Measurements from ENCODE around the gene ZNF814. TPM values are rescaled to one million over a fixed set of nuclear protein-coding genes. Genes with fewer than 3 reads are reported as not detected.
A peak's percentile ranks its signal among the peaks of the same experiment; 100 is the strongest.
"Not testable (repeated sequence)": the region's sequence is repeated elsewhere in the genome, so short reads cannot be mapped to it uniquely, and the experiment has no call there.

The ZNF814 gene
- total and polyA plus RNA-seq, 4 donors: 7.2 to 29.4 (median 11.7) TPM

DNA sequence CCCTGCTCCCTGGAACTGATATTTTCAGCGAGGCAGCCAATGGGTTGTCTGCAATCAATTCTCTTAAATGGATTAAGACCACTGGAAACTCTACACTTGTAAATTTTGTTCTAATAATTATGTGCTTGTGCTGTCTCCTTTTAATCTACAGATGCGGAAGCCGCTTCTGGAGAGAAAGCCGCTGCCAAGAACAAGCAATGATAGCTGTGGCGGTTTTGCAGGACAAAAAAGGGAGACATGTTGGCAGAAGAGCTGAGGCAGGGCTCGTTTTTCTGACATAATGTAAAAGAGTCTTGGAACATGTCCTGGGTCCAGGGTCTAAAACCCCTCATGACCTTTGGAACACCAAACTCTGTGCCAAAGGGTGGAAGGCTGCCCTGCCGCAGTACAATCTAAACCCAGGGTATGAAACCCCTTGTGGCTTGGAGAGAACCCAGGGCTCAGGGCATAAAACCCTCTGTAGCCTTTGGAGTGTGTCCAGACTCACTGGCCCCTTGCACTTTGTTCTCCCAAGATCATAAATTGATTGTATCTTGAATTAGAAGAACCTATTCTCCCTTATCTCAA, 14.9 kb upstream of the ZNF814 start:
- H3K9ac ChIP-seq (ENCODE audit: insufficient read depth in 1 of 2, low read length in 2 of 2): no peak overlapping the region
- peaks cover 0 to 16% (median 10%) of the 10 kb centered on the region in 4 donors for H3K36me3 ChIP-seq (ENCODE audit: control insufficient read depth in 4 of 4, insufficient read depth in 4 of 4, low read length in 4 of 4)
- no peak overlapping the region for H3K27ac ChIP-seq (ENCODE audit: low read depth in 1 of 2, low read length in 1 of 2)
- DNase-seq (no peak), ATAC-seq (ENCODE audit: insufficient read depth, low FRiP score) (no peak)
- H3K4me3 ChIP-seq: no peak overlapping the region
- TF ChIP-seq, protein P1, sequence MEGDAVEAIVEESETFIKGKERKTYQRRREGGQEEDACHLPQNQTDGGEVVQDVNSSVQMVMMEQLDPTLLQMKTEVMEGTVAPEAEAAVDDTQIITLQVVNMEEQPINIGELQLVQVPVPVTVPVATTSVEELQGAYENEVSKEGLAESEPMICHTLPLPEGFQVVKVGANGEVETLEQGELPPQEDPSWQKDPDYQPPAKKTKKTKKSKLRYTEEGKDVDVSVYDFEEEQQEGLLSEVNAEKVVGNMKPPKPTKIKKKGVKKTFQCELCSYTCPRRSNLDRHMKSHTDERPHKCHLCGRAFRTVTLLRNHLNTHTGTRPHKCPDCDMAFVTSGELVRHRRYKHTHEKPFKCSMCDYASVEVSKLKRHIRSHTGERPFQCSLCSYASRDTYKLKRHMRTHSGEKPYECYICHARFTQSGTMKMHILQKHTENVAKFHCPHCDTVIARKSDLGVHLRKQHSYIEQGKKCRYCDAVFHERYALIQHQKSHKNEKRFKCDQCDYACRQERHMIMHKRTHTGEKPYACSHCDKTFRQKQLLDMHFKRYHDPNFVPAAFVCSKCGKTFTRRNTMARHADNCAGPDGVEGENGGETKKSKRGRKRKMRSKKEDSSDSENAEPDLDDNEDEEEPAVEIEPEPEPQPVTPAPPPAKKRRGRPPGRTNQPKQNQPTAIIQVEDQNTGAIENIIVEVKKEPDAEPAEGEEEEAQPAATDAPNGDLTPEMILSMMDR (IDR thresholded peaks at IDR 0.05; ENCODE audit: control extremely low read depth, extremely low read depth): no peak
- peaks cover 0 to 13% (median 0%) of the 10 kb centered on the region in 4 donors for H3K9me3 ChIP-seq (ENCODE audit: control insufficient read depth in 4 of 4, insufficient read depth in 3 of 4, low read length in 3 of 4)
- WGBS, 2 donors: 70 to 81% methylated on average over 7 of the region's 7 CpGs
- no peaks in the 10 kb centered on the region for H3K27me3 ChIP-seq (ENCODE audit: control insufficient read depth in 3 of 3, insufficient read depth in 3 of 3, low read length in 2 of 3)
- H3K4me1 ChIP-seq (ENCODE audit: control insufficient read depth in 5 of 5, insufficient read depth in 5 of 5, low read length in 5 of 5): peaks cover 0 to 4% (median 0%) of the 10 kb centered on the region in 5 donors

DNA sequence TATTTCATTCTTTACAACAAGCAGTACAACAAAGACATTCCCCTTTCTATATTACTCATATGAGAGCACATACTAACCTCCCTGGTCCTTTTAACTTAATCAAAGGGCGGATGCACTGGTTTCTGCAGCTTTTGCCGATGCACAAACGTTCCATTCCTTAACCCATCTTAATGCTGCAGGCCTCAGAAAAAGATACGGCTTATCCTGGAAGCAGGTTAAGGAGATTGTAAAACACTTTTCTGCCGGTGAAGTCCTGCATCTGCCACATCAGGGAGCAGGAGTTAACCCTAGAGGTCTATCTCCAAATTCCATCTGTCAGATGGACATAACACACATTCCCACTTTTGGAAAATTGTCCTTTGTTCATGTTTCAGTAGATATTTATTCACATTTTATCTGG, 11.5 kb upstream of the ZNF814 start:
- Histone ChIP-seq H3K27me3 (ENCODE audit: control insufficient read depth in 3 of 3, insufficient read depth in 3 of 3, low read length in 2 of 3) (no peaks in the 10 kb centered on the region), H3K27ac (ENCODE audit: low read depth in 1 of 2, low read length in 1 of 2) (no peak overlapping the region), H3K9me3 (ENCODE audit: control insufficient read depth in 4 of 4, insufficient read depth in 3 of 4, low read length in 3 of 4) (peaks cover 0 to 11% (median 0%) of the 10 kb centered on the region in 4 donors), H3K36me3 (ENCODE audit: control insufficient read depth in 4 of 4, insufficient read depth in 4 of 4, low read length in 4 of 4) (peaks cover 0 to 4% (median 0%) of the 10 kb centered on the region in 4 donors), H3K9ac (ENCODE audit: insufficient read depth in 1 of 2, low read length in 2 of 2) (no peak overlapping the region), H3K4me3 (no peak overlapping the region), H3K4me1 (ENCODE audit: control insufficient read depth in 5 of 5, insufficient read depth in 5 of 5, low read length in 5 of 5) (peaks cover 0 to 4% (median 0%) of the 10 kb centered on the region in 5 donors)
- no peak for ATAC-seq (ENCODE audit: insufficient read depth, low FRiP score)
- no peak for DNase-seq
- 80 to 83% methylated on average over 5 of the region's 5 CpGs for WGBS, 2 donors
- TF ChIP-seq, protein P1 (IDR thresholded peaks at IDR 0.05; ENCODE audit: control extremely low read depth, extremely low read depth): no peak

DNA sequence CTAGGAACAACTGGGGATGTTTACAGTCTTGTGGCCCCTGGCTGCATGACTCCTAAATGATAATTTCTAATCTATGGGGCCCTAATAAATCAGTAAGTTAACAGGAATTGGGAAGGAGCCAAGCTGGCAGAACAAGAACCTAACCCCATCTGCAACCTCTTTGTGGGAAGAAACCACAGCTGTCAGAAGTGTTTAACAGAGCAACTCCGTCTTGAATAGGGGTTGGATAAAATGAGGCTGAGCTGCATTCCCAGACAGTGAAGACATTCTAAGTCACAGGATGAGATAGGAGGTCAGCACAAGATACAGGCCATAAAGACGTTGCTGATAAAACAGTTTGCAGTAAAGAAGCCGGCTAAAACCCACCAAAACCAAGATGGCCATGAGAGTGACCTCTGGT, 1.9 kb upstream of the ZNF814 start:
- not testable (repeated sequence) for H3K27ac ChIP-seq (ENCODE audit: low read depth in 1 of 2, low read length in 1 of 2); H3K9ac ChIP-seq (ENCODE audit: insufficient read depth in 1 of 2, low read length in 2 of 2); H3K4me1 ChIP-seq (ENCODE audit: control insufficient read depth in 5 of 5, insufficient read depth in 5 of 5, low read length in 5 of 5); H3K27me3 ChIP-seq (ENCODE audit: control insufficient read depth in 3 of 3, insufficient read depth in 3 of 3, low read length in 2 of 3); DNase-seq; H3K4me3 ChIP-seq; ATAC-seq (ENCODE audit: insufficient read depth, low FRiP score)
- peaks cover 0 to 25% (median 2%) of the 10 kb centered on the region in 4 donors for H3K9me3 ChIP-seq (ENCODE audit: control insufficient read depth in 4 of 4, insufficient read depth in 3 of 4, low read length in 3 of 4)
- H3K36me3 ChIP-seq (ENCODE audit: control insufficient read depth in 4 of 4, insufficient read depth in 4 of 4, low read length in 4 of 4): peaks cover 0 to 13% (median 2%) of the 10 kb centered on the region in 4 donors
- 68 to 84% methylated on average over 3 of the region's 3 CpGs for WGBS, 2 donors

DNA sequence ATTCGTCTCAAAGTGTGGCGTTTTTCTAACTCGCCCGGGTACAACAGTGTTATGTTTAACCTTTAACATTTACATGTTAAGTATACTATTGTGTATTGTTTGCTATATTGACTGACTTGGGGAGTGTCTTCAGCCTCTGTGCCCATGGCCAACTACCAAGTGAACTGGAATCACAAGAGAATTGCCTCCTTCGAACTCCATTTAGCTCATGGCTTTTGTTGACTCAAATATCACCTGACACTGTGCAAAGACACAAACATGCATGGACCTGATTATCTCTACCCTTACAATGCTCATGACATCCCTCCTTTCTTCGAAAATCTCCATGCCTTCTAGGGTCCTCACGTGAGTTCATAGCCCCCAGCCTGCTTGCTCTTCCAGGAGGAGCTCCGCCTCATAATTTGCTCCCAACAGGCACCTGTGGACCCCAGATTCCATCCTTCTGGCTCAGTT, 704 bp downstream of the ZNF814 start:
- DNase-seq (peak; percentile 16 to 46 (median 34)), ATAC-seq (ENCODE audit: insufficient read depth, low FRiP score) (no peak)
- peaks cover 0 to 31% (median 3%) of the 10 kb centered on the region in 4 donors for H3K9me3 ChIP-seq (ENCODE audit: control insufficient read depth in 4 of 4, insufficient read depth in 3 of 4, low read length in 3 of 4)
- H3K4me1 ChIP-seq (ENCODE audit: control insufficient read depth in 5 of 5, insufficient read depth in 5 of 5, low read length in 5 of 5): peaks cover 0 to 9% (median 7%) of the 10 kb centered on the region in 5 donors
- peaks cover 3 to 26% (median 8%) of the 10 kb centered on the region in 4 donors for H3K36me3 ChIP-seq (ENCODE audit: control insufficient read depth in 4 of 4, insufficient read depth in 4 of 4, low read length in 4 of 4)
- H3K27me3 ChIP-seq (ENCODE audit: control insufficient read depth in 3 of 3, insufficient read depth in 3 of 3, low read length in 2 of 3): no peaks in the 10 kb centered on the region
- TF ChIP-seq, protein P1 (IDR thresholded peaks at IDR 0.05; ENCODE audit: control extremely low read depth, extremely low read depth): no peak
- peak overlapping the region; percentile 65 for H3K4me3 ChIP-seq
- peak overlapping the region in 1 of 2 donors; percentile 61 for H3K27ac ChIP-seq (ENCODE audit: low read depth in 1 of 2, low read length in 1 of 2)
- H3K9ac ChIP-seq (ENCODE audit: insufficient read depth in 1 of 2, low read length in 2 of 2): peak overlapping the region; percentile 37 to 87
- WGBS, 2 donors: 12 to 13% methylated on average over 8 of the region's 8 CpGs
